Spinal cord (tissue), 10 donors: ENCODE measurements around the gene KLHL5. TPM values are rescaled to one million over a fixed set of nuclear protein-coding genes. Genes with fewer than 3 reads are reported as not detected.

ENCODE experiments used
- DNase-seq, 6 donors: peaks; one replicate each; pipeline versions ENCODE4 v3.0.0 to v3.0.0-alpha.2; 2013 to 2015; ENCODE audit warnings: low spot score in 6 of 6, low read depth in 4 of 6
- H3K27ac ChIP-seq: one replicate; pipeline ENCODE4 v1.5.1; 2013; ENCODE audit warnings: low read depth, low read length, control low read depth
- H3K27me3 ChIP-seq: one replicate; pipeline ENCODE4 v1.6.1; 2013; ENCODE audit warnings: low read length; ENCODE audit not compliant: control insufficient read depth, insufficient read depth
- H3K36me3 ChIP-seq: one replicate; pipeline ENCODE4 v1.6.1; 2013; ENCODE audit warnings: low read length; ENCODE audit not compliant: control insufficient read depth, insufficient read depth
- H3K4me1 ChIP-seq: one replicate; pipeline ENCODE4 v1.6.1; 2013; ENCODE audit warnings: low read length; ENCODE audit not compliant: control insufficient read depth, insufficient read depth
- H3K4me3 ChIP-seq: one replicate; pipeline ENCODE4 v1.5.1; 2013; ENCODE audit warnings: low read depth, low read length, control low read depth
- H3K9me3 ChIP-seq: one replicate; pipeline ENCODE4 v1.6.1; 2013; ENCODE audit warnings: low read length; ENCODE audit not compliant: control insufficient read depth, insufficient read depth
- WGBS: methylation state at CpG from one replicate; pipeline ENCODE4 v1.1.5; 2013; ENCODE audit warnings: missing lambda C conversion rate; ENCODE audit not compliant: insufficient coverage; 5-methylcytosine and 5-hydroxymethylcytosine counted together
- polyA plus RNA-seq, 2 donors: library from polyadenylated mRNA; unstranded; fragments of 120-200 nt; gene quantifications; one replicate each; pipeline ENCODE4 v1.2.1, GENCODE V29; 2013; ENCODE audit not compliant: insufficient read length in 2 of 2
- total RNA-seq, 2 donors: library from RNA; depleted of rRNA in 1 of 2; stranded (reverse); fragments of 120-200 nt in 1 of 2; fragments of >200 nt in 1 of 2; gene quantifications; one replicate each; pipeline versions ENCODE4 v1.2.3 to v1.2.4, GENCODE V29; 2013 to 2014
- donor health status: healthy.

Gene KLHL5
- total and polyA plus RNA-seq, 4 donors, result 58.8 to 88.2 (median 75.3) TPM

DNA sequence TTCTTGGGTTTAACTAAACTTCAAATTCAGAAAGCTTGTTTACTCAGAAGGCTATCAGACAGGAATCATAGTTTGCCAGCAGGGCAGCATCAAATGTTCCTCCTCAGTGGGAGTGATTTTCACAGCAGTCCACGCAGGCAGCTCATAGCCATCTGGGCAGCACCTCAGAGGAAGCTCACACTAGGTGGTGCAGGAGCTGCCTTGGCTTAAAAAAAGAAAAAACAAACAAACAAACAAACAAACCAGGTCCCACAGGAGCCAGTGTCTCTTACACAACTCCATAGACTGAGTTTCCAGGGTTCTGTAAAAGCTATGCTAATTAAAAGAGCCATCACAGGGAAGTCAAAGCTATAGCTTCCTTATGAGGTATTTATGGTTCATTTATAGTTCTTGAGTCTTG is 10.5 kb upstream of the KLHL5 start:
- Histone ChIP-seq H3K4me1 (no peaks in the 10 kb centered on the region), H3K27ac (no peak overlapping the region), H3K27me3 (no peaks in the 10 kb centered on the region), H3K9me3 (no peaks in the 10 kb centered on the region), H3K4me3 (no peak overlapping the region), H3K36me3 (no peaks in the 10 kb centered on the region)
- WGBS, result 29% methylated on average over 1 of the region's 1 CpG
- no peak for DNase-seq

DNA sequence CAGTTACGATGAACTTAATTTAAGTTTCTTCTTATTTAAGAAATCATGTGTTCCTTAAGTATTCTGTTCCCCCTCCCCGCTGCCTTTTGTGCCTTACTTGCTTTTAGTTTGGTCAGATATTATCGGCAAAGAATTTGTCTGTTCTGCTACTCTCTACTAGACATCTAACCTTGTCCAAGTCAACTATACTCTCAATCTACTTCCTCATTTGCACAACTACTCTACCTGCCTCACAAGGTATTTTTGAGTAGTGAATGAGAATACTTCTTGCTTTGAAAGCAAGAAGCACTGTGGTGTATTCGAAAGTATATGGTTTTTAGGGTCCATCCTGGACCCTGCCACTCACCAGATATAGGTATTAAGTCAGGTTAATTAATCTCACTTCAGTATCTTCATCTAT is 8.0 kb upstream of the KLHL5 start:
- DNase-seq, result no peak
- no peak overlapping the region for H3K27ac ChIP-seq
- WGBS, result 90% methylated on average over 2 of the region's 4 CpGs

GRCh38 chr4:39054497-39054896 is 7.5 kb upstream of the KLHL5 start:
- Histone ChIP-seq H3K9me3 (no peaks in the 10 kb centered on the region), H3K4me3 (no peak overlapping the region), H3K36me3 (no peaks in the 10 kb centered on the region), H3K4me1 (no peaks in the 10 kb centered on the region), H3K27ac (no peak overlapping the region), H3K27me3 (no peaks in the 10 kb centered on the region)
- 80% methylated on average over 1 of the region's 3 CpGs for WGBS
- no peak for DNase-seq

More for the DNA sequence above, 8.0 kb upstream of the KLHL5 start:
- Histone ChIP-seq H3K36me3 (no peaks in the 10 kb centered on the region), H3K27me3 (no peaks in the 10 kb centered on the region), H3K9me3 (no peaks in the 10 kb centered on the region), H3K4me1 (no peaks in the 10 kb centered on the region), H3K4me3 (no peak overlapping the region)

- no peaks in the 10 kb centered on the region for H3K4me1 ChIP-seq
- 94% methylated on average over 2 of the region's 5 CpGs for WGBS
- no peaks in the 10 kb centered on the region for H3K27me3 ChIP-seq
- no peaks in the 10 kb centered on the region for H3K9me3 ChIP-seq
- no peak for DNase-seq
- no peak overlapping the region for H3K27ac ChIP-seq
- H3K4me3 ChIP-seq, result no peak overlapping the region
- no peaks in the 10 kb centered on the region for H3K36me3 ChIP-seq
Measured at GRCh38 chr4:39056023-39056422, 6.0 kb upstream of the KLHL5 start.

DNA sequence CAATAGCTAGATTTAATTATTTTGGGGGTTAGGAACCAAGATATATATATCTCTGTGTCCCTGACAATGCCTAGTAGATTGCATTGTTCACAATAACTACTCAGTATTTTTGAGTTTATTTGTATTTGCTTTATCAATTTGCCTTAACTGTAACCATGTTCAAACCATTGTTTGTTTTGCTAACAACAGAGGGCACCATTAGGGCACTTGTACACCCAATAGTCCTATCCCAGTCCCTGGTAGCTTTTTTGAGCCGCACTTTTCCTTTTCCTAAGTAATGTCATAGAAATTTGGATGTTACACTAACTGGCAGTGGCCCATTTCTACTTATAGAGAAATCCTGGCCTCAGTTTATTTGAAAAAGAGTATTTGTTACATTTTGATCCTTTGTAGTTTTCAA is 575 bp upstream of the KLHL5 start:
- Histone ChIP-seq H3K36me3 (no peaks in the 10 kb centered on the region), H3K27ac (peak overlapping the region; percentile 74), H3K4me1 (no peaks in the 10 kb centered on the region), H3K9me3 (no peaks in the 10 kb centered on the region), H3K27me3 (no peaks in the 10 kb centered on the region), H3K4me3 (peak overlapping the region; percentile 56)
- DNase-seq, result peak in 1 of 6 donors; percentile 59
- WGBS, result no CpG with 5 or more reads among the region's 1 CpG

DNA sequence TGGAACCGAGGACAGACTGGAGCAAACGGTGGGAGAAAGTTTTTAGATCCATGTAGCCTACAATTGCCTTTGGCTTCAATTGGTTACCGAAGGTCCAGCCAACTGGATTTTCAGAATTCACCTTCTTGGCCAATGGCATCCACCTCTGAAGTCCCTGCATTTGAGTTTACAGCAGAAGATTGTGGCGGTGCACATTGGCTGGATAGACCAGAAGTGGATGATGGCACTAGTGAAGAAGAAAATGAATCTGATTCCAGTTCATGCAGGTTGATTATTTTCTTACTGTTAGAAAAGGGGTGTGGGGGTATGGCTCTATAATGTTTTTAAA is 702 bp downstream of the KLHL5 start:
- peak overlapping the region; percentile 56 for H3K4me3 ChIP-seq
- peak in 2 of 6 donors; percentile 43 to 89 for DNase-seq
- whole genome bisulfite sequencing, result 19% methylated on average over 4 of the region's 4 CpGs
- no peaks in the 10 kb centered on the region for H3K27me3 ChIP-seq
- H3K9me3 ChIP-seq, result no peaks in the 10 kb centered on the region
- no peaks in the 10 kb centered on the region for H3K36me3 ChIP-seq
- peaks cover 3% of the 10 kb centered on the region for H3K4me1 ChIP-seq
- peak overlapping the region; percentile 74 for H3K27ac ChIP-seq

DNA sequence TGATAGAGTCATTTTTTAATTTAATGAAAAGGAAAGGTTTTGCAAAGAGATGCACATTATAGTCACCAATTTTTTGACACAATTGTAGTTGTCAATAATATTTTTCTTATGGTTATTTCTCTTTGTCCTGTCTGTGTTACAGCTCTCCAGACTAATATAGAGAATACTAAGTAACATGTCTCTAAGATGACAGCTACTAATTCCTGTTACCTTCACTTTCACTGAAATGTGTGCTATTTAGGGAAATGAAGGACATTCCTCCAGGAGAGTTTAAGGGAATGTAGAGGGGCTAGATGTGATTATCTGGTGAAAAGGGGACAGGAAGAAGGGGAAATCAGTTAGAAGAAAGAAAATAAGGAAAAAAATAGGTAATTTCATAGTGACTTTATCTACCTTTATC is 1.4 kb downstream of the KLHL5 start:
- Histone ChIP-seq H3K27ac (peak overlapping the region; percentile 74), H3K4me3 (peak overlapping the region; percentile 56)

GRCh38 chr4:39066371-39066770 is 4.3 kb downstream of the KLHL5 start:
- H3K9me3 ChIP-seq, result no peaks in the 10 kb centered on the region
- no peaks in the 10 kb centered on the region for H3K36me3 ChIP-seq
- no CpG with 5 or more reads among the region's 2 CpGs for WGBS
- peaks cover 5% of the 10 kb centered on the region for H3K4me1 ChIP-seq
- H3K27ac ChIP-seq, result no peak overlapping the region
- no peak overlapping the region for H3K4me3 ChIP-seq
- no peak for DNase-seq
- no peaks in the 10 kb centered on the region for H3K27me3 ChIP-seq

More for the DNA sequence above, 1.4 kb downstream of the KLHL5 start:
- no peaks in the 10 kb centered on the region for H3K9me3 ChIP-seq
- H3K36me3 ChIP-seq, result no peaks in the 10 kb centered on the region
- no peaks in the 10 kb centered on the region for H3K27me3 ChIP-seq
- H3K4me1 ChIP-seq, result peaks cover 5% of the 10 kb centered on the region
- DNase-seq, result peak in 1 of 6 donors; percentile 61

DNA sequence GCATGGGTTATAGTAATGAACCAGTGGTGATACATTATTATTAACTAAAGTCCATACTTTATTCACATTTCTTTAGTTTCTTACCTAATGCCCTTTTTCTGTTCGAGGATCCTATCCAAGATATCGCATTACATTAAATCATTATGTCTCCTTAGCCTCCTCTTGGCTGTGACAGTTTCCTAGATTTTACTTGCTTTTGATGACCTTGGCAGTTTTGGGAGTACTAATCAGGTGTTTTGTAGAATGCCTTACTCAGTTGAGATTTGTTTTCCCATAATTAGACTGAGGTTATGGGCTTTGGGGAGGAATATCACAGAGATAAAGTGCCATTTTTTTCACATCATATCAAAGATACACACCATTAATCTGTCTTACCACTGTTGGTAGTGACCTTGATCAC is 5.0 kb downstream of the KLHL5 start:
- no peak for DNase-seq

GRCh38 chr4:39067451-39067850 is 5.4 kb downstream of the KLHL5 start:
- DNase-seq, result no peak
- Histone ChIP-seq H3K27me3 (no peaks in the 10 kb centered on the region), H3K4me3 (no peak overlapping the region), H3K9me3 (no peaks in the 10 kb centered on the region), H3K27ac (no peak overlapping the region), H3K4me1 (peaks cover 5% of the 10 kb centered on the region), H3K36me3 (no peaks in the 10 kb centered on the region)
- no CpG with 5 or more reads among the region's 3 CpGs for WGBS

More for the DNA sequence above, 5.0 kb downstream of the KLHL5 start:
- no peaks in the 10 kb centered on the region for H3K36me3 ChIP-seq
- H3K4me1 ChIP-seq, result peaks cover 5% of the 10 kb centered on the region
- no CpG with 5 or more reads among the region's 2 CpGs for whole genome bisulfite sequencing
- H3K27me3 ChIP-seq, result no peaks in the 10 kb centered on the region
- no peak overlapping the region for H3K4me3 ChIP-seq
- H3K9me3 ChIP-seq, result no peaks in the 10 kb centered on the region
- no peak overlapping the region for H3K27ac ChIP-seq
